HG03025 (cell line): ENCODE results near the gene IFITM2.
A peak's percentile ranks its signal among the peaks of the same experiment; 100 is the strongest.
"Not testable (repeated sequence)": the region's sequence is repeated elsewhere in the genome, so short reads cannot be mapped to it uniquely, and the experiment has no call there.

Experiments
- ATAC-seq: cut with Tn5 transposase; IDR thresholded peaks from one replicate; pipeline ENCODE4 v1.9.1; 2021; ENCODE audit warnings: mild to moderate bottlenecking, moderate library complexity; ENCODE audit not compliant: unreplicated experiment, low FRiP score

IFITM2 gene

DNA sequence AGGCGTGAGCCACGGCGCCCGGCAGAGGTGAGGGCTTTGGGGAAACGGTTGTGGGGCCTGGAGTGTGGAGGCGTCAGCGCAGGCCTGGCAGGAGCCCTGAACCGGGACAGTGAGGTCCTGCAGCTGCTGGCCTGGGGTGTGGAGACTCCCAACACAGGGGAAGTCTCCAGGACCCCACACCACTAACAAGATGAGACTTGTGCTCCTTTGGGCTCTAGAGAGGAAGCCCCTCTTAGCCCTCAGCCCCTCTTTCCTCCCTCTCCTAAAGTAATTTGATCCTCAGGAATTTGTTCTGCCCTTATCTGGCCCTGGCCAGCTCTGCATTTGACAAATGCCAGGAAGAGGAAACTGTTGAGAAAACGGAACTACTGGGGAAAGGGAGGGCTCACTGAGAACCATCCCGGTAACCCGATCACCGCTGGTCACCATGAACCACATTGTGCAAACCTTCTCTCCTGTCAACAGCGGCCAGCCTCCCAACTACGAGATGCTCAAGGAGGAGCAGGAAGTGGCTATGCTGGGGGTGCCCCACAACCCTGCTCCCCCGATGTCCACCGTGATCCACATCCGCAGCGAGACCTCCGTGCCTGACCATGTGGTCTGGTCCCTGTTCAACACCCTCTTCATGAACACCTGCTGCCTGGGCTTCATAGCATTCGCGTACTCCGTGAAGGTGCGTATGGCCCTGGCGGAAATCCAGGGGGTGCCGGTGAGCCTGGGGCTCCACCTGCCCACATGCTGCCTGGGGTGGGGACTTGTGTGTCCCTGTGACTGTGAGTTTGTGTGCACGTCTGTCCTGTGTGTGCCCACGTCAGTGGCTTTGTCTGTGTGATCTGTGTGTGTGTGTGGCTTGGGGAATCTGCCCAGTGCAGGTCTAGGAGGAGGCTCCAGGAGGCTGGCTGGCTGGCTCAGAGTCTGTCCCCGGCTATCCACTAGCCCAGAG, at the start of gene IFITM2:
Gene IFITM2, plus strand, starts transcription at position 51 of the 943 bp plus-strand sequence. Its CDS starts 377 bp downstream, at position 428.
- not testable (repeated sequence) for ATAC-seq

DNA sequence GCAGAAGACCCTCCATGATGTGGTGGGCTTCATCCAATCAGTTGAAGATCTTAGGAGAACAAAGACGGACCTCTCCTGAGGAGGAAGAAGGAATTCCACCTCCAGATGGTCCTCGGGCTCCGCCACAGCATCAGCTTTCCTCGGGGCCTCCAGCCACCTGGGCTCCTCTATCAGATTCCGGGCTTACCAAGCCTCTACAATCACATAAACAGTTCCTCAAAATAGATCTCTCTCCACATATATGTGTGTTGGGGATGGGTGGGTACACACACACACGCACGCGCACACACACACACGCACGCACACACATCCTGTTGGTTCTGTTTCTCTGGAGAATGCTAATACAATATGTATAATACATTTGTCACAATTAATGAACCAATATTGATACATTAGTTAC, 48.2 kb upstream of the IFITM2 start:
- ATAC-seq = no peak

- no peak for ATAC-seq
These were observed 46.0 kb upstream of the IFITM2 start for GRCh38 chr11:261624-262023.

- no peak for ATAC-seq
These were observed 40.8 kb upstream of the IFITM2 start for GRCh38 chr11:266676-267439.

GRCh38 chr11:267491-267994, 40.1 kb upstream of the IFITM2 start:
- ATAC-seq = no peak

DNA sequence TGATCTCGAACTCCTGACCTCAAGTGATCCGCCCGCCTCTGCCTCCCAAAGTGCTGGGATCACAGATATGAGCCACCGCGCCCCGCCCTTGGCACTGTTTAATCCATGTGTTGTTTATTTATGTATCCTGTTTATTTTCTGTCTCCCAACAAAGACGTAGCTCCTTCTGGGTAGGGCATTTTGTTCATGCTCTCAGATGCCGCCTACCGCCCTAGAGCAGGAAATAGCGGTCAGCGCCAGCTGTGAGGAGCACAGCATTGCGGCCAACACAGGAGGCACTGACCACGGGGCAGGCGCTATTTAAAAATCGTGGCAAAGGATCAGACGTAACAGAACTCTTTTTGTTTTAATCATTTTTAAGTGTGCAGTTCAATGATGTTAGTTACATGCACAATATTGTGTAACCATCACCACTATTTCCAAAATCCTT, 38.9 kb upstream of the IFITM2 start:
- peak; percentile 45 for ATAC-seq

DNA sequence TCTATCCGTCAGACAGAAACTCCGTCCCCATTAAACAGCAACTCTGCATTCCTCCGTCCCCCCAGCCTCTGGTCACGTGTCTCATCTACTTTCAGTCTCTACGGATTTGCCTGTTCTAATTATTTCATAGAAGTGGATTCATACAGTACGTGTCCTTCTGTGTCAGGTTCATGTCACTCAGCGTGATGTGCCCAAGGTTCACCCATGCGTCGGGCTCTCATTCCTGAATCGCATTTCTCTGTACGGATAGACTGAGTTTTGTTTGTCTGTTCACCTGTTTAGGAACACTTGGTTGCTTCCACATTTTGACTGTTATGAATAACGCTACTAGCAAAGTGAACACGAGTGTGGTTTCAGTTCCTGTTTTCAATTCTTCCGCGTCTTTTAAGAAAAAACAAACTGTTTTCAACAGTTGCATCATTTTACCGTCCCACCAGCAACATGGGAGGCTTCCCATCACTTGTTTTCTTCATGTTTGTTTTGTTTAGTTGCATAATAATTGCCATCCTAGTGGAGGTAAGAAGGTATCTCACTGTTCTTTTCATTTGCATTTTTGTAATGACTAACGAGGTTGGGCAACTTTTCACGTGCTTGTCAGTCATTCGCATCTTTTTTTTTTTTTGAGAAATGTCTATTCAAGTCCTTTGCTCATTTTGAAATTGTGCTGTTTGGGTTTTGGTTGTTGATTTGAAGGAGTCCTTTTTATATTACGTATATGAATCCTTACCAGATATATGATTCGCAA, 38.3 kb upstream of the IFITM2 start:
- ATAC-seq = peak; percentile 66

DNA sequence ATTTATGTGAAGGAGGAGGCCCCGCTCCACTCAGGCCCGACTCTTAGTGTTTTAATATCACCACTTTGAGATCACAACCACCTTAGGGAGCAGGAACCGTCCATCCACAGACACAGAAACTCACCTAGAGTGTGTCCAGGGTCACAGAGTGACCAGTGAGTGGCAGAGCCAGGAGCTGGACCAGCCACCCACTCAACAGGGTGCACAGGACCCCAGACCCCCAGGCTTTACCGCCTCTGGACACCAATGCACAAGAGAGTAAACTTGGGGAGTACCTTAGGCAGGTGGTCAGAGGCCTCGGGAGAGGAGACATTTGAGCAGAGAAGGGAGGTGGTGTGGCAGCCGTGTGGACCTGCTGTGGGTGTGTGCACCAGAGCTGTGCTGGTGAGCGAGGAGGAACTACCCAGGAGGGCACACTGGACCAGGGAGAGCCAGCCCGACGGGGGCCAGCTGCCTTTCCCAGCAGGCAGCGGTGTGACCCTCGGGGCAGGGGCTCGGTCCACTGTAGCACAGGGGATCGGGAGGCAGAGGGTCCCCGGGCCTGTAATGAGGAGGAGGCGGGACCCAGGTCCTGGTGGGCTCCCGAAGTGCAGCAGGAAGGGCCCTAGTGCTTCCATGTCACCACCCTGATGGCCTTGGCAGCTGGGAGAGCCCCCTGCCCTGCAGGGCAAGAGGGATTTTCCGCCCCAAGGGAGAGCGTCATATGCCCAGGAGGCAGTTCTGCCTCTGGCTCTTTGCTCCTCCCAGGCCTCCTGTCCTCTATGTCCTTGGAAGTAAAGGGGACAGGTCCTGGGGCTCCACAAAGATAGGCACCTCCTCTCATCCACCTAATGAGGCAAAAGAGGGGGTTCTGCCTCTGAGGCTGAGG, 36.9 kb upstream of the IFITM2 start:
- ATAC-seq = no peak

- no peak for ATAC-seq
These were observed 36.3 kb upstream of the IFITM2 start for GRCh38 chr11:271319-271715.

- ATAC-seq = no peak
These were observed 35.3 kb upstream of the IFITM2 start for GRCh38 chr11:272195-272930.

DNA sequence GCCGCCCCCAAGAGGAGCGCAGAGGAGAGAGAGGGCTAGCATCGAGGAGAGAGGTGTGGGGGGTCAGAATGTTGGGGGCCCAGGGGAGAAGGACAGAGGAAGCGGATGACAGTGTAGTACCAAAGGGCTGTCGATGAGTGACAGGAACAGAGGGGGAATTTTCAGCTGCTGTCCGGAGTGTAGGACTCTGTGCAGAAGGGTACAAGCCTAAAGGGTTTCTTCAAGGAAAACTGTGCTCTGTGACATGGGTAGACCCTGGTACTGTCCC, 34.8 kb upstream of the IFITM2 start:
- no peak for ATAC-seq

- no peak for ATAC-seq
These were observed 31.4 kb upstream of the IFITM2 start for GRCh38 chr11:276219-276618.

- no peak for ATAC-seq
These were observed 29.3 kb upstream of the IFITM2 start, which contains the start of gene NLRP6 for GRCh38 chr11:278001-278951. Gene NLRP6, plus strand, starts transcription at chr11:278407. Its CDS starts 163 bp downstream, at chr11:278570.

- no peak for ATAC-seq
These were observed 28.3 kb upstream of the IFITM2 start for GRCh38 chr11:279040-279965.

DNA sequence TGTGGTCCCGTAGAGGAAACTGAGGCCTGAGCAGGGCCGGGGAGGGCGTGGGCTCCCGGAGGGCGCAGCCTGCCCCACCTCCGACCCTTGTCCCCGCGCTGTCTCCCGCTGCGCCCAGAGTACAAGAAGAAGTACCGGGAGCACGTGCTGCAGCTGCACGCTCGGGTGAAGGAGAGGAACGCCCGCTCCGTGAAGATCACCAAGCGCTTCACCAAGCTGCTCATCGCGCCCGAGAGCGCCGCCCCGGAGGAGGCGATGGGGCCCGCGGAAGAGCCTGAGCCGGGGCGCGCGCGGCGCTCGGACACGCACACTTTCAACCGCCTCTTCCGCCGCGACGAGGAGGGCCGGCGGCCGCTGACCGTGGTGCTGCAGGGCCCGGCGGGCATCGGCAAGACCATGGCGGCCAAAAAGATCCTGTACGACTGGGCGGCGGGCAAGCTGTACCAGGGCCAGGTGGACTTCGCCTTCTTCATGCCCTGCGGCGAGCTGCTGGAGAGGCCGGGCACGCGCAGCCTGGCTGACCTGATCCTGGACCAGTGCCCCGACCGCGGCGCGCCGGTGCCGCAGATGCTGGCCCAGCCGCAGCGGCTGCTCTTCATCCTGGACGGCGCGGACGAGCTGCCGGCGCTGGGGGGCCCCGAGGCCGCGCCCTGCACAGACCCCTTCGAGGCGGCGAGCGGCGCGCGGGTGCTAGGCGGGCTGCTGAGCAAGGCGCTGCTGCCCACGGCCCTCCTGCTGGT, 27.5 kb upstream of the IFITM2 start:
- no peak for ATAC-seq
